Stimulated activated CD8-positive, alpha-beta memory T cell treated with anti-CD3 and anti-CD28 coated beads, Interleukin-12 subunit alpha, Interleukin-12 subunit beta, amount 100 ng/mL, for 24 hours (primary cell): ENCODE measurements around the gene SPTSSA.
A peak's percentile ranks its signal among the peaks of the same experiment; 100 is the strongest.
"Not testable (repeated sequence)": the region's sequence is repeated elsewhere in the genome, so short reads cannot be mapped to it uniquely, and the experiment has no call there.

Experiments
- DNase-seq: peaks from one replicate; pipeline ENCODE4 v3.0.0-alpha.2; 2020; ENCODE audit errors: extremely low read depth

Gene SPTSSA

GRCh38 chr14:34462132-34462893, at the start of gene SPTSSA:
TSS of gene SPTSSA (minus strand) at chr14:34462240. CDS start at chr14:34462207, 33 bp downstream.
- peak; percentile 79 for DNase-seq

GRCh38 chr14:34507884-34508283, 45.8 kb upstream of the SPTSSA start:
- DNase-seq = no peak

- no peak for DNase-seq
Measured at GRCh38 chr14:34507459-34507858, 45.4 kb upstream of the SPTSSA start.

DNA sequence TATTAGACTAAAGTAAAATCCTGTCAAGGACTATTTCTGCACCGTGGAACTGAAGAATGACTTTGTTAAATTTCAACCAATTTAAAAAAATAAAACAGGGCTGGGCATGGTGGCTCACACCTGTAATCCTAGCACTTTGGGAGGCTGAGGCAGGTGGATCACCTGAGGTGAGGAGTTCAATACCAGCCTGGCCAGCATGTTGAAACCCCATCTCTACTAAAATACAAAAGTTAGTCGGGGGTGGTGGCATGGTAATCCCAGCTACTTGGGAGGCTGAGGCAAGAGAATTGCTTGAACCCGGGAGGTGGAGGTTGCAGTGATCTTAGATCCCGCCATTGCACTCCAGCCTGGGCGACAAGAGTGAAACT, 43.1 kb upstream of the SPTSSA start:
- DNase-seq = not testable (repeated sequence)

- DNase-seq = not testable (repeated sequence)
Measured at GRCh38 chr14:34504027-34504426, 42.0 kb upstream of the SPTSSA start.

- no peak for DNase-seq
Measured at GRCh38 chr14:34502545-34503225, 40.6 kb upstream of the SPTSSA start.

DNA sequence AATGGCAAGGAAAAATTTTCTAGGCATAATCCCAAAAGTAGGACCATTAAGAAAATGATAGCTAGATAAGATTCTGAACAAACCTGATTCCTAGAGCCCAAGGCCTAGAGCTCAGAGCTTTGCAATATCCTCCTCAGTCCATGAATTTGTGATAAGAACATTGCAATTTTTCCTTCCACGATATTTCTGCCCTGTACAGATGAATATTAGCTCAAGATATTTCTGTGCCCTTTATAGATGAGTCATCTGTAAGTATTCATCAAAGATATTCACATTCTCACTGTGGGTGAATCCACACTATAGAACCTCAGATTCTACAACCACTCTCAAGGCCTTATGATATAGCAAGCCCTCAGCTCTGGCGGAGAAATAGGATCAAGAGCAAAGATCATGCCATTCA, 40.0 kb upstream of the SPTSSA start:
- no peak for DNase-seq

DNA sequence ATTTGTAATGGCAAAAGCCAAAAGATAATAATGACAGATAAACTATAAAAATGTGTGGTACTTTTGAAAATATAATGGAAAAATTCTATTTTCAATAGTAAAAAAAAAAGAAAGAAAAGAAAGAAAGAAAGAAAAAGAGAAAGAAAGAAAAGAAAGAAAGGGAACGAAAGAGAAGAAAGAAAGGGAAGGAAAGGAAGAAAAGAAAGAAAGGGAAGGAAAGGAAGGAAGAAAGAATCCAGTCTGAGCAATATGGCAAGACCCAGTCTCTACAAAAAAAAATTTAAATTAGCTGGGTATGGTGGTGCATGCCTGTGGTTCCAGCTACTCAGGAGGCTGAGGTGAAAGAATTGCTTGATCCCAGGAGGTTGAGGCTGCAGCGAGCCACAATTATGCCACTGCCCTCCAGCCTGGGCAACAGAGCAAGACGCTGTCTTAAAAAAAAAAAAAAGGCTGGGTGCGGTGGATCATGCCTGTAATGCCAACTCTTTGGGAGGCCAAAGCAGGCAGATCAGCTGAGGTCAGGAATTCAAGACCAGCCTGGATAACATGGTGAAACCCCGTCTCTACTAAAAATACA, 39.1 kb upstream of the SPTSSA start:
- no peak for DNase-seq

DNA sequence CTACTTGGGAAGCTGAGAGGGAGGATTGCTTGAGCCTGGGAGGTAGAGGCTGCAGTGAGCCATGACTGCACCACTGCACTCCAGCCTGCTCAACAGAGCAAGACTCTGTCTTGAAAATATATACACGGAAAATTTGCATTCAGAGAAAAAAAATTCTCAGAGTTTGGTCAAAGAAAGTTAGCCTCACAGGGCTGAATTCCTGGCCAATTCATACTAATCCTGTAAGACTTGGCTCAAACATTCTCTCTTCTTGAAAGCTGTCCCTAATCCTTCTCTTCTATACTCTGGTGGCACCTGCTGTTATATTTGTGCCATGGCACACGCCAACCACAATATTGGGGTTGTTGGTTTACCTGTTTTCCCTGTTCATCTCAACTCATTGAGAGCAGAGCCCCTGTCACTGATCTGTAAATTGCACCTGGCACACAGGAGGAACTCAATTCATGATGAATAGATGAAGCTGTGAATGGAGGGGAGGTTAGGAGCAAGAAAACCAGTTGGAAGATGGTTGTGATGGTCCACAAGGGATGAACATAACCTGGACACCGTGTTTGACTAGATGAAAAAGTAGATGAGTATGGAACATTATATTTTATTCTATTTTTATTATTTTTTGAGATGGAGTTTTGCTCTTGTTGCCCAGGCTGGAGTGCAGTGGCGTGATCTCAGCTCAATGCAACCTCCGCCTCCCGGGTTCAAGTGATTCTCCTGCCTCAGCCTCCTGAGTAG, 36.8 kb upstream of the SPTSSA start:
- DNase-seq = no peak

DNA sequence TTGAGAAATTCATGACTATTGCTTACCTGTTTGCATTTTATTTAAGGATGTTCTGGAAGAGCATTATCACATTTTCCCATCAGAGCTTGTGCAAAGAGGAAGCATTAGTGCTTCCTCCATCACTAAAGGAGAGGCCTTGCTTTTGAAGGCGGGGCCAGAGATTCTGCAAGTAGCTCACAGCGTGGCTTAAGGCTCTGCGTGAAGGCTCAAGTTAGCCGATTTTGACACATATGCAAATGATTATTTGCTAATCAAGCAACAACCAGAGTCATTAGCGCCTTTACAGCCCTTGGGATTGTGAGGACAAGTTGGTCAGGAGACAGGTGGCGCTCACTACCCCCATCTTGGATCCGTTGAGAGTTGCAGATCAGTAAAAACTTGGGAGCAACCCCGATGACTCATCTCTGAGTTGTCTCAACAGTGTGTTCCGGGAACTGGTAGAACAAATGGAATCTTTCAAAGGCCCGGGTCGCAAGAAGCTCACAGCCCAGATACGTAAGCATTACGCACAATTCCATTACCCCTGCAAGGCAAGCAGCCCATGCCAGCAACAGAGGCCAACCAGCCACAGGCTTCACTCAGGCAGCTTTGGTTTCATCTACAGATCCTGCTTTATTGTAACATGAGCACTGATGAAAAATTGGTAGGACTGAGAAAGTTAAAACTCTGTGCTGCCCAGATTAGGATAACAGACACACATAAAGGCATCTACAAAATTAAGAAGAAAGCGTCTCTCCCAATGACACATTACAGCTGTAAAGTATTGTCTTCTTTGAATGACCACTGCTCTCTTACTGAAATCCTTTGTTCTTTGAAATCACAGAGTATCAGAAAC, 34.9 kb upstream of the SPTSSA start:
- DNase-seq = no peak

DNA sequence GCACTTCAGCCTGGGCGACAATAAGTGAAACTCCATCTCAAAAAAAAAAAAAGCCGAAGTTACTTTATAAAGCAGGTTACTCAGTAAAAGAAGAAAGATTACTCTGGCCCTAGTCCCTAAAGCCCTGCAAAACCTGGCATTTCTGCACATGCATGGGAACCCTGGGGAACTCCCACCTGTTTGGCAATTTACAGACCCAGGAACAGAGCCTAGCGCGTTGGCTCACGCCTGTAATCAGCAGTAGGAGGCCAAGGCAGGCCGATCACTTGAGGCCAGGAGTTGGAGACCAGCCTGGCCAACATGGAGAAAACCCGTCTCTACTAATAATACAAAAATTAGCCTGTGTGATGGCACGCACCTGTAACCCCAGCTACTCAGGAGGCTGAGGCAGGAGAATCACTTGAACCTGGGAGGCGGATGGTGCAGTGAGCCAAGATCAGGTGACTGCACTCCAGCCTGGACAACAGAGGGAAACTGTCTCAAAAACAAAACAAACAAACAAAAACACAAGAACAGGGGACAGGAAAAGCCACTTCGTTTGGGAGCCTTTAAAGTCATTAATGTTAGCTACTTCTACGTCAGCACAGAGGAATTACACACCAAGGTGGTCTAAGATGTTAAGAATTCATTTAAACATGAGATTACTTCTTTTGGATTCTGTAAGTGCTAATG, 34.1 kb upstream of the SPTSSA start:
- DNase-seq = no peak

DNA sequence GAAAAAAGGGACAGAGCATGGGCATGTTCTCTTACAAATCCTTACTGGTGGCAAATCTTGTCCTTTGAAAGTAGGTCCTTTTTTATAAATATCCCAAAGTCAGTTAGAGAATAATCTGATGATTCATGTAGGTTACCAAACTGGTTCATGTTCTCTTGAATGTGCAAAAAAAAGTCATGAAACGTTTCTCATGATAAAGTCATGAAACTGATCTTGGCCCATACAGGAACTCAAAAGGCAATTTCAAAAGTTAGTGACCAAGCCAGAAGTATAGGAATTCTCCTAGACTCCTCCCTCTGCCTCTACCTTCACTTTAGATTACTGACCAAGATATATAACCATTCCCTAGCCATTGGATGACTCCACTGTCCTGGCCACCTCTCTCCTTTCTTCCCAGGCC, 27.3 kb upstream of the SPTSSA start:
- no peak for DNase-seq

- DNase-seq = no peak
Measured at GRCh38 chr14:34488528-34488927, 26.5 kb upstream of the SPTSSA start.

GRCh38 chr14:34484726-34485125, 22.7 kb upstream of the SPTSSA start:
- no peak for DNase-seq

DNA sequence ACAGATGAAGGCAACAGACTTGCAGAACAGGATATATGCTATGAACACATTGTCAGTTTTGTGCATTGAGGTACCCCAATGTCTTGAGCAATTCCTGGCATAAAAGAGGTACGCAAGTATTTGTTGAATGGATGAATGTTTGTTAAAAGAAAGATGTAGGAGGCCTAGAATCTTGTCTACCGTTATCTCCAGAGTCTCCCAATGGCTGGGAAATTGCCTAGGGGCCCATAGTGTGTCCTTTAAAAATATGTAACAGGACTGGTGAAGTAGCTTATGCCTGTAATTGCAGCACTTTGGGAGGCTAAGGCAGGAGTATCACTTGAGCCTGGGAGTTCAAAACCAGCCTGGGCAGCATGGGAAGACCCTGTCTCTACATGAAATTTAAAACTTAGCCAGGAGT, 20.4 kb upstream of the SPTSSA start:
- DNase-seq = no peak

DNA sequence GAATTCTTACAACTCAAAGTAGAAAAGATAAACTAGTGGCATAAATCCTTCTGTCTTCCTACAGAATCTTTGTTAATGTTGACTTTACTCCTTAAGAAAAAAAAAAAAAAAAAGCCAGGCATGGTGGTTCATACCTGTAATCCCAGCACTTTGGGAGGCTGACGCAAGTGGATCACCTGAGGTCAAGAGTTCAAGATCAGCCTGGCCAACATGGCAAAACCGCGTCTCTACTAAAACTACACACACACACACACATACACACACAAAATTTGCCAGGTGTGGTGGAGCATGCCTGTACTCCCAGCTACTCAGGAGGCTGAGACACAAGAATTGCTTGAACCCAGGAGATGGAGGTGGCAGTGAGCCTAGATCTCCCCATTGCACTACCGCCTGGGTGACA, 17.7 kb upstream of the SPTSSA start:
- DNase-seq = no peak

DNA sequence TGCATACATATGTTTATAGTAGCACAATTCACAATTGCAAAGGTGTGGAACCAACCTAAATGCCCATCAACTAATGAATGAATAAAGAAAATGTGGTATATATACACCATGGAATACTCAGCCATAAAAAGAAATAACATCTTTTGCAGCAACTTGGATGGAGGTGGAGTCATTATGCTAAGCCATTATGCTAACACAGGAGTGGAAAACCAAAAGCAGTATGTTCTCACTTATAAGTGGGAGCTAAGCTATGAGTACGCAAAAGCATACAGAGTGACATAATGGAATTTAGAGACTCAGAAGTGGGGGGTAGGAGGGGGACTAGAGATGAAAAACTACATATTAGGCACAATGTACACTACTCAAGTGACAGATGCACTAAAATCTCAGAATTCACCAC, 16.2 kb upstream of the SPTSSA start:
- no peak for DNase-seq

DNA sequence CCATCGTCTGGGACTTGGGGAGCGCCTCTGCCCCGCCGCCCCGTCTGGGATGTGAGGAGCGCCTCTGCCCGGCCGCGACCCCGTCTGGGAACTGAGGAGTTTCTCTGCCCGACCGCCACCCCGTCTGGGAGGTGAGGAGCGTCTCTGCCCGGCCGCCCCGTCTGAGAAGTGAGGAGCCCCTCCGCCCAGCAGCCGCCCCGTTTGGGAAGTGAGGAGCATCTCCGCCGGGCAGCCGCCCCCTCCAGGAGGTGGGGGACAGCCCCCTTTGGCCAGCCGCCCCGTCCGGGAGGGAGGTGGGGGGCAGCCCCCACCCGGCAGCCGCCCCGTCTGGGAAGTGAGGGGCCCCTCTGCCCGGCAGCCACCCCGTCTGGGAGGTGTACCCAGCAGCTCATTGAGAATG, 14.0 kb upstream of the SPTSSA start:
- DNase-seq = not testable (repeated sequence)

GRCh38 chr14:34475163-34475562, 13.1 kb upstream of the SPTSSA start:
- DNase-seq = no peak

- DNase-seq = no peak
Measured at GRCh38 chr14:34474187-34474679, 12.2 kb upstream of the SPTSSA start.
